GM19395 (cell line): ENCODE measurements around the gene PPP6R2.

ENCODE experiments used
- ATAC-seq: cut with Tn5 transposase; IDR thresholded peaks from one replicate; pipeline ENCODE4 v1.9.1; 2021; ENCODE audit warnings: mild to moderate bottlenecking, moderate library complexity; ENCODE audit not compliant: unreplicated experiment

The PPP6R2 gene

GRCh38 chr22:50443801-50444625, 100.9 kb downstream of the PPP6R2 start:
- ATAC-seq = no peak

- no peak for ATAC-seq
Measured at GRCh38 chr22:50444663-50445062, 101.5 kb downstream of the PPP6R2 start.

GRCh38 chr22:50445071-50445879, 102.1 kb downstream of the PPP6R2 start:
- no peak for ATAC-seq

DNA sequence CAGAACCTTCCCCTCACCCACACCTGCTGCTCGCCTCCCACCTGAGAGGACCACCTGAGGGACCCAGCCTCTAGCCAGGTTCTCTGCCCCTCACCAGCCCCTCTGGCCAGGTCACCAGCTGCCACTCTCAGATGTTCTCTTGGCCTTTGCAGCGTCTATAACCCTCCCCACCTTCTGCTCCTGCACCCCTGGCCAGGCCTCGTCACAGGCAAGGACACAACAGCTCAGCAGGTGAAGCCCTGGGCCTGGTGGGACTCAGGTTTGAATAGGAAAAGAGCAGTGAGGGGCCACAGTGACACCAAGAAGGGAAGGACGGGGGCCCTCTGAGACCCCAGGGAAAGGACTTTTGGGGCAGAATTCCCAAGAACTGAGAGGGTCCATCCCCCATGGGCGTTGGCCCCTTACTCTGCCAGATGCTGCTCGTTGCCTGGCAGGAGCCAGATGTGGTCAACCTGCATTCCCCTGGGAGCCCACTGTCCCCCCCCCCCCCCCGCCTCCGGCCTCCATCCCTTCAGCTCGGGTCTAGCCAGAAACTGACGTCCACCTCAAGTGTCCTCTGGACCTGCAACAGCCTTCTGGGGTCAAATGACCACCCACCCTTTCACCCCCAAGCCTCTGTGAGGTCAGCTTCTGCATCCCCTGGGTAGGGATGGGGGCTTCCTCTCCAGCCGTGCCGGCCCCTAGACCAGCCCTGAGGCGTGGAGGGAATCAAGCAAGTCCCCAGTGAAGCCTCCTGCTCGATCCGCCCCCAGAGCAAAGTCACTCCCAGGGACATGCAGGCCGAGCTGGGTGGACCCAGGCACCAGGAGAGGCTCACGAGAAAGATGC, 103.0 kb downstream of the PPP6R2 start:
- ATAC-seq = no peak

GRCh38 chr22:50446708-50447575, 103.8 kb downstream of the PPP6R2 start:
- no peak for ATAC-seq

DNA sequence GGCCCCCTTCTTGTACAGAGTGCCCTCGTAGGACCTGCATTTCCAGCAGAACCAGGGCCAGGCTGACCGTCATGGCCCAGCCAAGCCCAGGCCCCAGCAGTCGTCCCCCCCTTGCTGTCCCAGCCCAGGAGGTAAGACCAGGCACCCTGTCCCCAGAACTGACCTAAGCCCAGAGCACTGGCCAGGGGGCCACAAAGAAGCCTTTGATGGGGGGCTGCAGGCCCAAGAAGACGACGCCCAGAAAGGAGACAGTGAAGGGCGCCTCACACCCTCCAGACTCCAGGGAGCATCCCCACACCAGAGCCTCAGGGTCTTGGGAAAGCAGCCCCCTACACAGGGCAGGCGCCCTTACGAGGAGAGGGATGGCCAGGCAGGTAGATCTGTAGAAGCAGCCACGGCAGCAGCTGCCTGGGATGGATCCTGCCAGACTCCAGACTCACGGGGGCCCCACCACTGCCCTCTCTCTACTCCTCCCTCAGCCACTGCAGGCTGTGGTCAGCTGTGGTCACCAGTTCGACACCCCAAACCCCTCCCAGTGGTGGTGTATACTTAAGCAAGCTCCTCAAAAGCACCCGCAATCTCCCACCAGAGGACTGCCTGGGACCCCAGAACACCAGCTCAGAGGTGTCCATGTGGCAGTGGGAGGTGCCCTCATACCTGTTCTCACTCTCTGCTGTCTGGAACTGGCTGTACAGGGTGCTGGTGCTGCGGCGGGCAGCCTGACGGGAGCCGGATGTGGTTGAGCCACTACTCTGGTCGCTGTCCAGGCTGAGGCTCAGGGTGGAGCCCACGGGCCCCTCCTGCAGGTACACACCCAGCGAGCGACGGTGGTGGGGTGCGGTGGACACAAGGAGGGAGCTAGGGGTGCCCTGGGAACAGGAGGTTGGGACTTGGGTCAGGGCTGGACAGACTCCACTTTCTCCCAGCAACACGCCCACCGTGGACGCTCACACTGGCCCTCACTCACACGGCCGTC, 104.7 kb downstream of the PPP6R2 start:
- no peak for ATAC-seq

DNA sequence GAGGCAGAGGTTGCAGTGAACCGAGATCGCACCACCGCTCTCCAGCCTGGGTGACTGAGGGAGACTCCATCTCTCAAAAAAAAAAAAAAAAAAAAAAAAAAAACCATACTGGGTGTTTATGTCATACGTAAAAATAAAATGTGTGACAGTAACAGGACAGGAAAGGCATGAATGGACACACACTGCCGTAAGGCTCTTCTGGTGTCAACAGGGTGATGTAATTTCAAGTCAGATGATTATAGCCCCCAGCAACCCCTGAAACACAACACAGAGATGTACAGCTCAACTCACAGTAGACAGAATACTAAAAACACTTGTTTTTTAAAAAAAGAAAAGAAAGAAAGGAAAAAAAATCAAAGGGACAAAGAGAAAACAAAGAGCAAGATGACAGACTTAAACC, 109.5 kb downstream of the PPP6R2 start:
- ATAC-seq = no peak

DNA sequence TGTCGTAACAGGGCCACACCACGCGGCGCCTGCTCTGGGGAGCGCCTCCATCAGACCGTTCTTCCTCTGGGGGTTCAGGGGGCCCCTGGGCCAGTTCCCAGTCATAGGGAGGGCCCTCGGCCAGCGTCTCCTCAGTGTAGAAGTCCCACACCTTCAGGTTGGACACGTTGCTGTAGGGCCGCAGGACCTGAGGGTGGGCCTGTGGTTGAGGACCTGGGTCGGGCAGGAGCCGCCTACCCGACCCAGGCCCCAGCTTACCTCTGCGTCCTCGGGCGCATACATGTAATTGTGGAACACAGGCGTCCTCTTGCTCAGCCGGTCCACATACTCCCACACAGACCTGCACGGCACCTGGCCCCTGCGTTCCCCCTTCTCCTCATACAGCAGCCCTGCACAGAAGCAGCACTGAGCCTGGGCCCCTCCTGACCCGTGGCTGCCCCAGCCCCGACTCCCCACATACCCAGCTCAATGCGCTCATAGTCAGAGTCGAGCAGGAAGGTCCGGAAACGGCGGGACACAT, 111.5 kb downstream of the PPP6R2 start:
- no peak for ATAC-seq

- ATAC-seq = no peak
Measured at GRCh38 chr22:50455201-50455600, 112.1 kb downstream of the PPP6R2 start.

DNA sequence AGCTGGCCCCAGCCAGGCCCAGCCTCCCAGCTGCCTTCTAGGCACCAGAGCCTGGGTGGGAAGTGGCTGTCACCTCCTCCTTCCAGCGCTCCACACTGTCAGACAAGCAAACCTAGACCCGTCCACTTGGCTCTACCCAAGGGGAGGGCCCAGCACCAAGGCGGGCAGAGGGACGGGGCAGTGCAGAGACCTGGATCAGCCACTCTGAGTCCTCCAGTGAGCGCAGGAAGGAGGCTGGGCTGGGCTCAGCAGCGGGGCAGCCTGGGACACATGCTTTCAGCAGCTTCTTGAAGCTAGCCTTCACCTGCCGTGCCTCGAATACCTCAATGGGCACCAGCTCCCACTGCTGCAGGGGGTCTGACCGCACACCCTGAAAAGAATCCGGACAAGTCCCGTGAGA, 112.9 kb downstream of the PPP6R2 start:
- no peak for ATAC-seq

DNA sequence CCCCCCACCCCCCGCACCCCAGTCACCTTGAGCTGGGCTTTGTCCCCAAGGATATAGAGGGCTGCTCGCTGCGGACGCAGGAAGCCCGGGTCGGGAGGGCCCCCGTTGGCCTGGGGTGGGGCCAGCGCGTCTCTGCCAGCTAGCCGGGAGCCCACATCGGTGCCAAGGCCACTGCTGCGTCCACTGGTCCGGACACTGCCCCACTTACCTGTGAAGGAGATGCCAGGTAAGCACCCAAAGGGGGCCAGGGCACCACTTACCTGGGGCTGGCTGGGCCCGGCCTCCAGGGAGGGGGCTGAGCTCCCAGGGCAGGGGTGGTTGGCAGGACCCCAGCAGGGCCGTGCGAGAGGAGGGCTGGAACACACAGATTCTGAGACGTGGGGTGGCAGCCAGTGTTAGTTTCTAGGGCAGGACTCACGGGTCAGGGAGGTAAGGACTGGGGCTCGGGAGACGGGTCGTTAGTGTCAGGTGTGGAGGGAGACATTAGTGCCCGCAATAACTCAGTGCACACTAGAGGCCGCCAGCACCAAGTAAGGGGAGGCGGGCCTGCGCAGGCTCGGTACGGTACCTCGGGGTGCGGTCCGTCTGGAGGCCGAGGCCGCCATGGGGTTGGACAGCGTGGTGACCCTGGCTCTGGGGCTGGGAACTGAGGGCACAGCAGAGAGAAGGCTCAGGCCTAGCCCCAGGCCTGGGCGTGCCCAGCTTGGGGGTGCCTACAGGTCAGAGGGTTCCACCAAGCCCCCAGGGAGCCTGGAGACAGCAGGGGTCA, 113.5 kb downstream of the PPP6R2 start:
- no peak for ATAC-seq

DNA sequence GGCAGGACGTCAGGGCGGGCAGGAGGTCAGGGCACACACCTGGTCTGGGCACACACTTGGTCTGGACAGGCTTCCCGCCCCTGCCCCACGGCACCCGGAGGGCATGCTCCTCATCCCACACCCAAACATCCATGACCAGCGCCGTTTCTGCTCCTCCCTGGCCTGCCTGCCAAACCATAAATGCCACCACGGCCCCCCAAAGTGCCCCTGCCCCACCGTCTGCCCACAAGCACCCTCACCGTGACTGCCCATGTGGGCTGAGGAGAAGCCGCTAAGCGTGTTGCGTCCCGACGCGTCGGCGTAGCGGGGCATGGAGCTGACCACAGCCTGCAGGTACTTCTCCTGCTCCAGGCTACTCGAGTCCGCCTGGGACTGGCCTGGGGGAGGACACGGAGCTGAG, 115.9 kb downstream of the PPP6R2 start:
- no peak for ATAC-seq

GRCh38 chr22:50459496-50460140, 116.5 kb downstream of the PPP6R2 start:
- no peak for ATAC-seq

GRCh38 chr22:50460938-50461337, 117.8 kb downstream of the PPP6R2 start:
- no peak for ATAC-seq

DNA sequence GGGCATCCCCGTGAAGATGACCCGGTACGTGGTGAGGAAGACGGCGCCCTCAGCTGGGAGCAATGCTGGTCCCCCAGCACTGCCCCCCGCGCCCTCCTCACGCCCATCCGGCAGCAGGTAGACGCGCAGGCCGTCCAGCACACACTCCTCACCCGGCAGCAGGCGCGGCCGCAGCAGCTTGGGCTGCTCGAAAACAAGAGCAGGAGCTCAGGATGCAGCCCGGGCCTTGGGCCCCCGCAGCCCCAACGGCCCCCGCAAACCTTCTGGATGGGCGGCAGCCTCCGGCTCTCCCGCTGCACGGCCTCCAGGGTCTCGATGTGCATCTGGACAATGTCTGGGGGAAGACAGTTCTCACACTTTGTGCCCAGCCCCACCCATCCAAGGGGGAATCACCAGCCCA, 118.4 kb downstream of the PPP6R2 start:
- ATAC-seq = no peak

DNA sequence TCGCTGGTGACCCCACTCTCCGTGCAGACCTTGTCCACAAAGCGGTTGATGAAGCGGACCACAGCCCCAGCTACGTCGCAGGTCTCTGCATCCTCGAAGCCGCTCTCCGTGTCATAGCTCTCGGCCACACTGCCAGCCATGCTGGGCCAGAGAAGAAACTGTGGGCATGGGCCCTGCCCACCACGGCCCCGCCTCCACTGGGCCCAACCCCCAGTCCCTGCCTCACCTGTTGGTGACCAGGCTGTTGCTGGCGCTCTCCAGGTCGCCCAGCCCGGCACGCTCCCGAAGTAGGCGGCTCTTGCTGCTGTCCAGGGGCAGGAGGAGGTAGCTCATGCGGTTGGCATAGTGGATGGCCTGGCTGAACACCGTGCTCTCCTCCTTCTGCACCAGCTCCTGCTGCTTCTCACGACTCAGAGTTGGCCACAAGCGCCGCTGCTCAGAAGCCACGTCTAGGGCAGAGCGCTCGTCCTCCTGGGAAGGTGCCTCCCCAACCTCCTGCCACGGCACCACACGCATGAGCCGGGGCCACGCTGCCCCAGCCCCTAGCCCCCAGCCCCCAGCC, 118.9 kb downstream of the PPP6R2 start:
- ATAC-seq = no peak

DNA sequence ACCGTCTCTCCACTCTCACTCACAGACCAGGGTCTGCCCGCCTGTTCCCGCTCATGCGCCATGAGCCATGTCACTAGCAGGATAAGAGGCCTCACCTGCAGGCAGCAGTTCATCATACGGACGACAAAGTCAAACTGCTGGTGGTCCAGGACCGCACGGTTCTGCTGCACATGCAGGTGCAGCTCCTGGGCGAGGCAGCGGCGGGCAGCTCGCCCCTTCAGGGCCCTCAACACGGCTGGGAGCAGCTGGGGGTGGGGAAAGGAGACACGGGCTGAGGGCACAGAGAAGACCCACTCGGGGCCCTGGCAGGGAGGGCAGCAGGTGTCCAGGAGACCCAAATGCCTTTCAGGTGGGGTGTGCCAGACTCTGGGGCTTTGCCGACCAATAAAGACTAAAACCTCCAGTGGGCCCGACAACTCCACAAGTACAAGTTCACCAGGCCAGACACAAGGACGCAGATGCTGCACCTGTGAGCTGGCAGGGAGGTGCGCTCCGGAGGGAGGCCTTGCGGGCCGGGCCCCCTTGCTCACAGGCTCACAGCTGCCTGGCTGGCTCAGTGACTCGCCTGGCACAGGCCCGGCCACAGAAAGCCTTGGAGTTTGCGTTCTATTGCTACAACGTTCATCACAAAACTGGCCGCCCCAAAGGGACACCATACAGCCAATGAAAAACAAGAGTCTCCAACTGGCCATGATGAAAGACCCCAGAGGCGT, 120.2 kb downstream of the PPP6R2 start:
- no peak for ATAC-seq
